HL-60 (cell line): Measurements from ENCODE around the gene TAF13.

Source experiments
- REST ChIP-seq: IDR thresholded peaks from 2 replicates; pipeline ENCODE4 v1.6.1; 2012; ENCODE audit warnings: low read depth; ENCODE audit not compliant: insufficient replicate concordance
- TF ChIP-seq, protein P1 (sequence below): IDR thresholded peaks from one replicate; pipeline ENCODE4 v1.5.1; 2011; ENCODE audit warnings: low read length, control low read depth, inconsistent platforms; ENCODE audit not compliant: insufficient read depth

- TF ChIP-seq, protein P1, sequence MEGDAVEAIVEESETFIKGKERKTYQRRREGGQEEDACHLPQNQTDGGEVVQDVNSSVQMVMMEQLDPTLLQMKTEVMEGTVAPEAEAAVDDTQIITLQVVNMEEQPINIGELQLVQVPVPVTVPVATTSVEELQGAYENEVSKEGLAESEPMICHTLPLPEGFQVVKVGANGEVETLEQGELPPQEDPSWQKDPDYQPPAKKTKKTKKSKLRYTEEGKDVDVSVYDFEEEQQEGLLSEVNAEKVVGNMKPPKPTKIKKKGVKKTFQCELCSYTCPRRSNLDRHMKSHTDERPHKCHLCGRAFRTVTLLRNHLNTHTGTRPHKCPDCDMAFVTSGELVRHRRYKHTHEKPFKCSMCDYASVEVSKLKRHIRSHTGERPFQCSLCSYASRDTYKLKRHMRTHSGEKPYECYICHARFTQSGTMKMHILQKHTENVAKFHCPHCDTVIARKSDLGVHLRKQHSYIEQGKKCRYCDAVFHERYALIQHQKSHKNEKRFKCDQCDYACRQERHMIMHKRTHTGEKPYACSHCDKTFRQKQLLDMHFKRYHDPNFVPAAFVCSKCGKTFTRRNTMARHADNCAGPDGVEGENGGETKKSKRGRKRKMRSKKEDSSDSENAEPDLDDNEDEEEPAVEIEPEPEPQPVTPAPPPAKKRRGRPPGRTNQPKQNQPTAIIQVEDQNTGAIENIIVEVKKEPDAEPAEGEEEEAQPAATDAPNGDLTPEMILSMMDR = no peak
- TF ChIP-seq REST = peak; percentile 69
These were observed 14.6 kb upstream of the TAF13 start, which contains the start of gene TMEM167B for GRCh38 chr1:109090196-109091077.
